Stimulated activated CD4-positive, alpha-beta T cell treated with anti-CD3 and anti-CD28 coated beads, TNF-alpha, amount 100 ng/mL, for 1 hour (primary cell): ENCODE data around the gene HERC2.
"Not testable (repeated sequence)": the region's sequence is repeated elsewhere in the genome, so short reads cannot be mapped to it uniquely, and the experiment has no call there.

Experiments
- DNase-seq, 3 donors: peaks; one replicate each; pipeline ENCODE4 v3.0.0-alpha.2; 2020; ENCODE audit warnings: low read depth in 3 of 3, low spot score in 1 of 3

HERC2 gene

DNA sequence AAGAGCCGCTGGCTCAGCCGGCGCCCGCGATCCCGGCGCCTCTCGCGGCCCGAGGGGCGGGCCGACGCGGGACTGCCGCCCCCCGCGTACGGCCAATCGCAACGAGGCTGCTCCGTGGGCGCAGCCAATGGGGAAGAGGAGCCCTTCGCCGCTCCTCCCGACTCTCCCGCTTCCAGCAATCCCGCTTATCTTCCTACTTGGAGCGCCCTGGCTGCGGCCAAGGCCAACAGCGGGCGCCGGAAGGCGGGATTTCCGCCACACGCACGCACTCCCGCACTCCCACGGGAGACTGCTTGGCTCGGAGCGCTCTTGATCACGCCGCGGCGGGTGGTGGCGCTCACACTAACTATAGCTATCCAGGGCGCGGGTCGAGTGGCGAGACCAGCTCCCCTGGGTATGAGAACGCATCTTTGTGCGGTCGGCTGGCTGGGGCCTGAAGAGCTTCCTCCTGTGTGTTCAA, at the start of gene HERC2:
HERC2 (minus strand) TSS at position 51 of the 460 bp plus-strand sequence. CDS start 746 bp downstream, outside the sequence.
- not testable (repeated sequence) for DNase-seq

- not testable (repeated sequence) for DNase-seq
These were observed 43.5 kb upstream of the HERC2 start for GRCh38 chr15:28365502-28365901.

GRCh38 chr15:28357984-28358383, 36.0 kb upstream of the HERC2 start, which contains the start of gene GOLGA6L24:
Gene GOLGA6L24 (minus strand): TSS chr15:28358084. CDS start chr15:28358023, 61 bp downstream.
- DNase-seq: not testable (repeated sequence)

- DNase-seq: peak in 1 of 3 donors; percentile 10
These were observed 461 bp downstream of the HERC2 start for GRCh38 chr15:28321358-28322078.

DNA sequence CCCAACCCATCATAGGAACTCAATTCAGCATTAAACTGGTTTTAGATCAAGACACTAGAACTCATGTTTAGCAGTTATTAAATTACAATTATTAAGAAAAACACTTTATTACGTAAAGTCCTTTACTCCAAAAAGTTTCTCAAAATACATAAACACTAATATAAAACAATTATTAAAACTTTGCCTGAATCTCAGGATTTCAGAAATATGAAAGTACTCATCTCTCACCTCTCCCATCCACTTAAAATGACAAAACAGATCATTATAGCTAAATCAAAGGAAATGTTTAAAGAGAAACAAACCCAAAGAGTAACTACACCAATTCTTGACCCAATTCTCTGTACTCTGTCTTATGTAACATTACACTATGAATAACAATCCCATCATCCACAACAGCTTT, 2.3 kb downstream of the HERC2 start:
- not testable (repeated sequence) for DNase-seq

DNA sequence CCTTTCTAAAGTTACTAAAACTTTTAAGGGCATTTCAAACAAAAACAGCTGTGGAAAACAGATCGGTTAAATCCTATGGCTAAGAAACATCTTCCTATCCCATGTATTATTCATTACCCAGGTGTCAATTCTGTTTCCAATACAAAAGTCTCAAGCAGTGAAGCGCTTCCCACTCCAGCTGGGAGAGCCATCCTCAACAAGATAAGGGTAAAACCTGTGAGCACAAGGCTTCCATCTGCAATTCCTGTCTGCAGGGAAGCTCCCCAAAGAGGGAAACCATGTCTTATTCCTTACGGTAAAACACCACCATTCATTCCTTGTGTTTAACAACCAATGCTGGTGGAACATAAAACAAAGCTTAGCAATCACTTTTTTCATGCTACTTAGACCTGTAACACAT, 3.2 kb downstream of the HERC2 start:
- not testable (repeated sequence) for DNase-seq

DNA sequence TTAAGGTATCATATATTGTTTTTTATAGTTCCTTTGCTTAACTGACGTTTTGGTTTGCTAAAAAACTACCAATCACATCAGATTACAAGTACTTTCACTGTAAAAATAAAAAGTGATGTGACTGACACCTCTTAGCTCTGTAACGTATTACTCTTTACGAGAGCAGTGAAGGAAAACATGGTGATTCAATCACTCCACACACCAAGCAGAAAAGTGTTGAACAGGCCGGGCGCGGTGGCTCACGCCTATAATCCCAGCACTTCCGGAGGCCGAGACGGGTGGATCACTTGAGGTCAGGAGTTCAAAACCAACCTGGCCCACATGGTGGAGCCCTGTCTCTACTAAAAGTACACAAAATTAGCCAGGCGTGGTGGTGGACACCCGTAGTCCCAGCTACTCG, 3.9 kb downstream of the HERC2 start:
- DNase-seq: not testable (repeated sequence)

GRCh38 chr15:28316958-28317357, 5.0 kb downstream of the HERC2 start:
- DNase-seq: not testable (repeated sequence)

DNA sequence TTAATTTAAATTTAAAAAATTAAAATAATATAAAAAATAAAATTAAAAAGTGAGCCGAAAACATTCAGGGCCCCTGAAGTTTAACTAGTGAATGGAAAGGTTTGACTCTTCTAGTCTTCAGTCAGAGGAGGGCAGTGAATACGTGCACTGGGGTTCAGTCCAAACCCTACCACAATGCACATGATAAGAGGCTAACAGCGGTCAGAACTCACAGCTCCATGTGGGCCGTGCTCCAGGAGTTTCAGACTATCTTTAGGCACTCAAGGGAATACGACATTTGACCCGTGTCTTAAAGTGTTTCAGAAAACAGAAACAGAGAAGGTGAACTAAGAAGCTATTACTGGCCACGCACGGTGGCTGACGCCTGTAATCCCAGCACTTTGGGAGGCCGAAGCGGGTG, 11.5 kb downstream of the HERC2 start:
- not testable (repeated sequence) for DNase-seq

DNA sequence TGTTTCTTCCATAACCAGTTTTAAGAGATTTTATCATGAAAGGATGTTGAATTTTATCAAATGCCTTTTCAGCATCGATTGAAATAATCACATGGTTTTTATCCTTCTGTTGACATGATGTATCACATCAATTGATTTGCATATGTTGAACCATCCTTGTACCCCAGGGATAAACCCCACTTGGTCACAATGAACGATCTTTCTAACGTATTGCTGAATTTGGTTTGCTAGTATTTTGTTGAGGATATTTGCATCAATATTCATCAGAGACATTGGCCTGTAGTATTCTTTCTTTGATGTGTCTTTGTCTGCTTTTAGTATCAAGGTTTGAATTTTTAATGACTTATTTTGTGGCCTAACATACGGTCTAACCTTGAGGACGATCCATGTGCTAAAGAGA, 13.3 kb downstream of the HERC2 start:
- DNase-seq: not testable (repeated sequence)

GRCh38 chr15:28305700-28306099, 16.3 kb downstream of the HERC2 start:
- DNase-seq: not testable (repeated sequence)

GRCh38 chr15:28297434-28297833, 24.5 kb downstream of the HERC2 start:
- DNase-seq: not testable (repeated sequence)

GRCh38 chr15:28296814-28297213, 25.2 kb downstream of the HERC2 start:
- not testable (repeated sequence) for DNase-seq

DNA sequence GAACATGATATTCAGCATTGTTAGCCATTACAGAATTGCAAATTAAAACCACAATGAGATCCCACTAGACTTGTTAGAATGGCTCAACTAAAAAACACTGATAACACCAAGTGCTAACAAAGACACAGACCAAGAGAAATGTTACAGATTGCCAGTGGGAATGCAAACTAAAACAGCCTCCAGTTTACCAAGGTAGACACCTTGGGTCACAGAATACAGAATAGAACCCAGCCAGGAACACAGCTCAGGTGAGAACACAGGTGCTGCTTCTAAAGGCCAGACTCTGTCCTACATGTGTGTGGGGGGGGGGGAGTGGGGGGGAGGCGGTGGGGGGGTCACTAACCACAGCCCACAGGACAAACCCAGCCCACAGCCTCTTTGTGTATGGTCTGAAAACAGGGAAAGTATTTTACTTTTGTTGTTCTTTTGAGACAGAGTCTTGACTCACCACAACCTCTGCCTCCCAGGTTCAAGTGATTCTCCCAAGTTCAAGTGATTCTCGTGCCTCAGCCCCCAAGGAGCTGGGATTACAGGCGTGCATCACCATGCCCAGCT, 26.9 kb downstream of the HERC2 start:
- DNase-seq: not testable (repeated sequence)

DNA sequence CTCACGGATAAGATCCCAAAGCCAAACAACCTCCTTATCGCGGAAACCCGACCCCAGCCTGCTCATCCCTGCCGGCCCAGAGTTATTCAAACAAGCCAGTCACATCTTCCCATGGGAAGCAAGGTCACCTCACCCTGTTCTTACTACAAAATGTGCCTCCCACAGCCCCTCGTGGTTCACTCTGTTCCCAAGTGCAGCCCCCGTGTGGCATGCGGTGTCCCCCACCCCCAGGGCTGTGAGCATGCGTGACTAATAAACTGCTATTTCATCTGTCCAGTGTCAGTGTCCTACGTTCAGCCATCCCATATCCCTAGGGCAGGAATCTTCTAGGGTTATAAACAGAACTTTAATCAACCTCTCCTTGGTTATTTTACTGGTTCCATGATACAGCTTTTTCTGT, 27.4 kb downstream of the HERC2 start:
- not testable (repeated sequence) for DNase-seq

GRCh38 chr15:28289694-28290463, 32.1 kb downstream of the HERC2 start:
- no peak for DNase-seq

DNA sequence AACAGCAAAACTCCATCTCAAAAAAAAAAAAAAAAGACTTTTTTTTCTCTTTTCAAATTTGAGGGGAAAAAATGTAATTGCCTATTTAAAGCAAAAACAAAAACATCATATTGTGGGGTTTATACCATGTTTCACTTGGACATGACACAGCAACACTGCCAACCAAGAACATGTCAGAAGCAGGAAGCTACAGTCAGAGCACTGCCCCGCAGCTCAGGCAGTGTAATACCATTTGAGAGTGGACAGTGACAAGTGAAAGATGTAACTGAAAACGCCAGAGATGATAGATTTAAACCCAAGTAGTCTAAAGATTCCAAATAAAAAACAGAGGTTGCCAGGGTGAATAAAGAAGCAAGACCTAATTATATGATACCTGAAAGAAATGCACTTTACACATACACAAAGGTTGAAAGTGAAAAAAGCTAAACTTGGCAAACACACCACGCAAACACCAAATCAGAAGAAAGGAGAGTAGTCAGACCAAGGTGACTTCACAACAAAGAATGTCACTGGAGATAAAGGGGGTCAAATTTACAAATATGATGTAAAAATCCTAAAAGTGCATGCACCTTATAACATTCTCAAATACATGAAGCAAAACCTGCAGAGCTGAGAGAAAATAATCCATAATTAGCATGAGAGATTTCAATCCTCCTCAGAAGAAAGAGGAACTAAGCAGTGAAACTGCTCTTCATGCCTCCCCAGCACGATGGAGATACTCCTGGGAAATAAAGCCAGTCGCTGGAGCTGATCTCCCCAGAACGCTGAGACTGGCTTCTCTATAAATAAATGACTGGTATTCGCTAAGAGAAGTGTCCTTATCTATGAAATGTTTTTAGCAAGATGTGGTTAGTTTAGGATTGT, 32.9 kb downstream of the HERC2 start:
- DNase-seq: not testable (repeated sequence)

GRCh38 chr15:28286659-28287058, 35.3 kb downstream of the HERC2 start:
- not testable (repeated sequence) for DNase-seq

GRCh38 chr15:28286031-28286430, 35.9 kb downstream of the HERC2 start:
- no peak for DNase-seq

GRCh38 chr15:28281876-28282275, 40.1 kb downstream of the HERC2 start:
- DNase-seq: no peak

DNA sequence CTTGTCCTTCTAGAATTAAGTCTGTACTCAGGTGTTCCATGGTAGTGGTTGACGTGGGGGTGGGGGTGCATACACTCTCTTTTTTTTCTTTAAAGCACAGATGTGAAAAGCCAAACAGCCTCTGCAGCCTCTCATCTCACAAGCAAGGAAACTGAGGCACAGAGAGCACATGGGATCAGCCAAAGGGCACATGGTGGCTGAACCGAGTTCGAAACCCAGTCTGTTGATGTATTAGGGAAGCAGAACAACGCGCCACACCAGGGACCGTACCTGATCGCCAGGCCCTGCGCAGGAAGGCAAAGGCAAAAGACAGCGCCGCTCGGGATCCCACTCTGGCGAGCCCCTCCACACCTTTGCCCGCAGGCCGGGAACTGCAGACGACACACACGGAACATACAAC, 47.3 kb downstream of the HERC2 start:
- no peak for DNase-seq
